GM19240 (cell line): Measurements from ENCODE around the gene CCDC127.
"Not testable (repeated sequence)": the region's sequence is repeated elsewhere in the genome, so short reads cannot be mapped to it uniquely, and the experiment has no call there.

Experiments used
- DNase-seq: peaks from one replicate; pipeline ENCODE4 v3.0.0; 2011; ENCODE audit warnings: low spot score; ENCODE audit not compliant: insufficient read length

Gene CCDC127

GRCh38 chr5:204001-204400 is 14.0 kb downstream of the CCDC127 start:
- DNase-seq: no peak

- no peak for DNase-seq
These were observed 14.6 kb downstream of the CCDC127 start for GRCh38 chr5:203246-203930.

- no peak for DNase-seq
These were observed 16.3 kb downstream of the CCDC127 start for GRCh38 chr5:201672-202071.

- no peak for DNase-seq
These were observed 17.0 kb downstream of the CCDC127 start for GRCh38 chr5:200985-201384.

GRCh38 chr5:199950-200645 is 17.9 kb downstream of the CCDC127 start:
- no peak for DNase-seq

GRCh38 chr5:199197-199949 is 18.6 kb downstream of the CCDC127 start:
- DNase-seq: no peak

GRCh38 chr5:198516-199196 is 19.3 kb downstream of the CCDC127 start:
- DNase-seq: no peak

- no peak for DNase-seq
These were observed 20.0 kb downstream of the CCDC127 start for GRCh38 chr5:197892-198489.

- DNase-seq: not testable (repeated sequence)
These were observed 20.9 kb downstream of the CCDC127 start for GRCh38 chr5:197031-197430.

GRCh38 chr5:196350-196749 is 21.6 kb downstream of the CCDC127 start:
- DNase-seq: no peak

GRCh38 chr5:195401-196160 is 22.4 kb downstream of the CCDC127 start:
- DNase-seq: no peak

- DNase-seq: no peak
These were observed 23.2 kb downstream of the CCDC127 start for GRCh38 chr5:194603-195209.

GRCh38 chr5:194102-194501 is 23.9 kb downstream of the CCDC127 start:
- no peak for DNase-seq

- DNase-seq: no peak
These were observed 24.8 kb downstream of the CCDC127 start for GRCh38 chr5:192970-193831.

GRCh38 chr5:192691-192969 is 25.3 kb downstream of the CCDC127 start:
- no peak for DNase-seq

- no peak for DNase-seq
These were observed 25.8 kb downstream of the CCDC127 start for GRCh38 chr5:191949-192690.

GRCh38 chr5:191036-191948 is 26.7 kb downstream of the CCDC127 start, which contains the start of gene LRRC14B:
LRRC14B (plus strand) TSS chr5:191495; CDS start chr5:191539, 44 bp downstream.
- DNase-seq: no peak
